KMS-11 (cell line): ENCODE results near the gene RPTOR.

Experiments used
- H2AFZ ChIP-seq: fragments of 200-600 bp; sonication (generic); 2 replicates; pipeline ENCODE4 v1.6.1; 2016; ENCODE audit warnings: antibody characterized with exemption, mixed run types, low read depth
- H3K27ac ChIP-seq: fragments of 200-600 bp; sonication (generic); 2 replicates; pipeline ENCODE4 v1.6.1; 2016; ENCODE audit warnings: mild to moderate bottlenecking, mixed run types
- H3K27me3 ChIP-seq: fragments of 200-600 bp; sonication (generic); 2 replicates; pipeline ENCODE4 v1.6.1; 2017; ENCODE audit warnings: mild to moderate bottlenecking, low read depth, mixed run types, moderate library complexity; ENCODE audit not compliant: insufficient read depth
- H3K36me3 ChIP-seq: fragments of 200-600 bp; sonication (generic); 2 replicates; pipeline ENCODE4 v1.6.1; 2017; ENCODE audit warnings: mild to moderate bottlenecking, mixed run types; ENCODE audit not compliant: insufficient read depth
- H3K4me1 ChIP-seq: fragments of 200-600 bp; sonication (generic); 2 replicates; pipeline ENCODE4 v1.6.1; 2016; ENCODE audit warnings: mild to moderate bottlenecking, low read depth, mixed run types; ENCODE audit not compliant: poor library complexity, severe bottlenecking
- H3K4me2 ChIP-seq: fragments of 200-600 bp; sonication (generic); 2 replicates; pipeline ENCODE4 v1.7.0; 2016; ENCODE audit warnings: mild to moderate bottlenecking, mixed run types
- H3K4me3 ChIP-seq: fragments of 200-600 bp; sonication (generic); IDR thresholded peaks from 2 replicates; pipeline ENCODE4 v1.6.1; 2017; ENCODE audit warnings: low read depth, low read length, mixed read lengths; ENCODE audit not compliant: insufficient read depth
- H3K79me2 ChIP-seq: fragments of 200-600 bp; sonication (generic); 2 replicates; pipeline ENCODE4 v1.6.1; 2016; ENCODE audit warnings: low read depth, mixed run types; ENCODE audit not compliant: insufficient read depth
- H3K9ac ChIP-seq: fragments of 200-600 bp; sonication (generic); 2 replicates; pipeline ENCODE4 v1.6.1; 2016; ENCODE audit warnings: mild to moderate bottlenecking, mixed run types
- H4K20me1 ChIP-seq: fragments of 200-600 bp; sonication (generic); 2 replicates; pipeline ENCODE4 v1.6.1; 2016; ENCODE audit warnings: mild to moderate bottlenecking, mixed run types; ENCODE audit not compliant: insufficient read depth
- CTCF ChIP-seq: fragments of 200-600 bp; sonication (generic); conservative IDR thresholded peaks from 2 replicates; pipeline ENCODE4 v1.6.1; 2017; ENCODE audit warnings: low read depth, mild to moderate bottlenecking, antibody characterized with exemption, low read length, moderate library complexity, mixed read lengths

Gene RPTOR

DNA sequence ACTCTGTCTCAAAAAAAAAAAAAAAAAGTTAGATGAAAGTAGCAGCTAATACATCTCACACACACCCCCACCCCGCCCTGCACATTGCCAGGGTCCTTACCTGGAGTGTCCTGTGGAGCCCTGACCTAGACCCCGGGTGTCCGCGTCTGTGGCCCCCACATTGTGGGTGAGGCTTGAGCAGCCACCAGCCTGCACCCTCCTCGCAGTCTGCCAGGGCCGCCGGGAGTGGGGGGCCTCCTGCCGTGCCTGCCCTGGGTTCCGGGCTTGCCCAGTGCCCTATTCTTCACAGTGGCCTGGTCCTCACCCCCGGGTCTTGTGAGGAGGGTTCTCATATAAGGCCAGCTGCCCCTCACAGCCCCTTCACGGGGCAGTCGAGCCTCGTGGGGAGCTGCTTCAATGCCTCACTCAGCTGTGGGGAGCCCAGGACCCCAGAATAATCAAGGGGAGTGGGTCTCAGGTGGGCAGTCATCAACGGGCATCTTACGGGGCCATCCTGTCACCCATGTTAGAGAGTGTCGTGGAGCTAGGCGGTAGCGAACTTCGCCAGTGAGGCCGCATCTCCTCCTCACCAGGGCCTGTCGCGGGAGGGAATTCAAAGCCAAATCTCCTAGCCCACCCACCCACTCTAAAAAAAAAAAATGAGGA, 361.1 kb downstream of the RPTOR start:
- no peak overlapping the region for H3K9ac ChIP-seq
- no peak overlapping the region for H3K27ac ChIP-seq
- H3K4me2 ChIP-seq, result no peak overlapping the region
- H3K79me2 ChIP-seq, result no peaks in the 10 kb centered on the region
- peaks cover 78% of the 10 kb centered on the region for H3K4me1 ChIP-seq
- no peaks in the 10 kb centered on the region for H4K20me1 ChIP-seq
- no peak overlapping the region for H3K4me3 ChIP-seq
- no peaks in the 10 kb centered on the region for H3K27me3 ChIP-seq
- no peak overlapping the region for H2AFZ ChIP-seq
- no peaks in the 10 kb centered on the region for H3K36me3 ChIP-seq
- no peak for TF ChIP-seq CTCF

- H3K27ac ChIP-seq, result peak overlapping the region; percentile 100; the same call in 1 of the 2 replicates
- H3K9ac ChIP-seq, result no peak overlapping the region
- H3K79me2 ChIP-seq, result no peaks in the 10 kb centered on the region
- H3K4me3 ChIP-seq, result no peak overlapping the region
- no peaks in the 10 kb centered on the region for H3K36me3 ChIP-seq
- H4K20me1 ChIP-seq, result no peaks in the 10 kb centered on the region
- no peaks in the 10 kb centered on the region for H3K27me3 ChIP-seq
- H3K4me2 ChIP-seq, result no peak overlapping the region
- H2AFZ ChIP-seq, result no peak overlapping the region
- no peak for TF ChIP-seq CTCF
- peaks cover 80% of the 10 kb centered on the region for H3K4me1 ChIP-seq
Observed at GRCh38 chr17:80906364-80907259, 362.0 kb downstream of the RPTOR start.

- H3K4me2 ChIP-seq, result no peak overlapping the region
- H3K27ac ChIP-seq, result peak overlapping the region; percentile 100; the same call in 1 of the 2 replicates
- H3K36me3 ChIP-seq, result no peaks in the 10 kb centered on the region
- TF ChIP-seq CTCF, result no peak
- H4K20me1 ChIP-seq, result no peaks in the 10 kb centered on the region
- H3K4me3 ChIP-seq, result no peak overlapping the region
- H3K9ac ChIP-seq, result no peak overlapping the region
- peaks cover 78% of the 10 kb centered on the region for H3K4me1 ChIP-seq
- H3K79me2 ChIP-seq, result no peaks in the 10 kb centered on the region
- no peak overlapping the region for H2AFZ ChIP-seq
- no peaks in the 10 kb centered on the region for H3K27me3 ChIP-seq
Observed at GRCh38 chr17:80907281-80907680, 362.6 kb downstream of the RPTOR start.

DNA sequence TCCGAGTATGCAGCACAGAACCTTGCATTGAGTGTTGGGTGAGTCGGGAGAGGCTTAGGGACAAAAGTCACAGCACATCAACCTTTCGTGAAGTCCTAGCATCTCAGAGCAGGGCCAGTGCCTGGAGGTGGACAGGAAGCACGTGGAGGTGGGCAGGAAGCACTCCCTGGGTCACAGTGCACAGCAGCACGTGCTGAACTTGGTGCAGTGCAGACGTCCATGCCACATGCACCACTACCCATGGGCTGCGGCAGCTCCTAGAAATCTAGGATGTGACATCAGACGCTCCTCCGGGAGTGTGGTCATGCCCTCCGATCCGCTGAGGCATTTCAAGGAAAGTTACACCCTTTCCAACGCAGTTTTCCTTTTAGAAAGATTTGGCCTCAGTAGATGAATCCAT, 363.6 kb downstream of the RPTOR start:
- H3K4me3 ChIP-seq, result no peak overlapping the region
- no peaks in the 10 kb centered on the region for H4K20me1 ChIP-seq
- H3K36me3 ChIP-seq, result no peaks in the 10 kb centered on the region
- no peaks in the 10 kb centered on the region for H3K27me3 ChIP-seq
- TF ChIP-seq CTCF, result no peak
- no peaks in the 10 kb centered on the region for H3K79me2 ChIP-seq
- H3K27ac ChIP-seq, result peak overlapping the region; percentile 100
- H3K4me1 ChIP-seq, result peaks cover 69% of the 10 kb centered on the region
- H2AFZ ChIP-seq, result no peak overlapping the region
- H3K4me2 ChIP-seq, result peak overlapping the region; percentile 100
- H3K9ac ChIP-seq, result peak overlapping the region; percentile 83; the same call in 1 of the 2 replicates
